Panc1 (cell line): ENCODE data around the gene AP3B1.

Experiments
- CTCF ChIP-seq: fragments of 450-650 bp; IDR thresholded peaks from 2 replicates; pipeline ENCODE4 v1.5.1; 2017; ENCODE audit warnings: mild to moderate bottlenecking
- POLR2AphosphoS5 ChIP-seq: IDR thresholded peaks from 2 replicates; pipeline ENCODE4 v1.6.1; 2012; ENCODE audit warnings: mild to moderate bottlenecking, low read depth, low read length, moderate library complexity

- TF ChIP-seq CTCF: no peak
- TF ChIP-seq POLR2AphosphoS5: no peak
Observed at GRCh38 chr5:78273436-78273835, 21.1 kb downstream of the AP3B1 start.
